DMS53 treated with DMSO at 0.1 percent for 48 hours (cell line): ENCODE data around the gene VDAC1.
A peak's percentile ranks its signal among the peaks of the same experiment; 100 is the strongest.
"Not testable (repeated sequence)": the region's sequence is repeated elsewhere in the genome, so short reads cannot be mapped to it uniquely, and the experiment has no call there.

Experiments used
- DNase-seq: peaks from one replicate; lab custom pipeline; 2025; ENCODE audit not compliant: unreplicated experiment; lab: John Stamatoyannopoulos, UW

Gene VDAC1

DNA sequence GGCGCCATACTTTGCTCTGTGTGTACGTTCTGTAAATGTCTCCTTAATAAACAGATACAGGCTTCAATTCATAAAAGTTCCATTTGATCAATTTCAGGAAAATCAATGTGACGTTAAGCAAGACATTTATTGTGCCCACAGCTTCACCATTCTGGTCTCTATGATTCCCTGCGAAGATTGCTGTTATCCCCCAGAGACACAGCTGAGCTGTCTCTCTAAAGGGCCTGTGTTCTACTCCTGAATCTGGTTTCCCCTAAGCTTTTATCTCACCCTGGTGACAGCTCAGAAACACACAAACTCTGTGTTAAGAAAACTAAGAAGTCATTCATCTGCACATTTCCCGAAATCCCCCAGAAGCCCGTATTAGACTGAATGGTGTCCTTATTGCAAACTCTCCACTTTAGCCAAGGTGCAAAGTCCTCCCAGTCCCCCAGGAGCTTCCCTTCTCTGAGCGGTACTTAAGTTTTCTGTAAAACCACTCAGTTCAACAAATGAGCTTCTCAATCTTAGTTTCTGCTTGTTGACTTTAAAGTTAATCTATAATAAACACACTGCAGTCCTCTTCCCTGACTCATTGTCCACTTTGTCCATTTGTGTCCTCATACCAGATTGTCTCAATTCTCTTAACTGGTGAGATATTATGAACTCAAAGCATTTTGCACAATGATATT, 35.0 kb downstream of the VDAC1 start:
- DNase-seq = peak; percentile 36

DNA sequence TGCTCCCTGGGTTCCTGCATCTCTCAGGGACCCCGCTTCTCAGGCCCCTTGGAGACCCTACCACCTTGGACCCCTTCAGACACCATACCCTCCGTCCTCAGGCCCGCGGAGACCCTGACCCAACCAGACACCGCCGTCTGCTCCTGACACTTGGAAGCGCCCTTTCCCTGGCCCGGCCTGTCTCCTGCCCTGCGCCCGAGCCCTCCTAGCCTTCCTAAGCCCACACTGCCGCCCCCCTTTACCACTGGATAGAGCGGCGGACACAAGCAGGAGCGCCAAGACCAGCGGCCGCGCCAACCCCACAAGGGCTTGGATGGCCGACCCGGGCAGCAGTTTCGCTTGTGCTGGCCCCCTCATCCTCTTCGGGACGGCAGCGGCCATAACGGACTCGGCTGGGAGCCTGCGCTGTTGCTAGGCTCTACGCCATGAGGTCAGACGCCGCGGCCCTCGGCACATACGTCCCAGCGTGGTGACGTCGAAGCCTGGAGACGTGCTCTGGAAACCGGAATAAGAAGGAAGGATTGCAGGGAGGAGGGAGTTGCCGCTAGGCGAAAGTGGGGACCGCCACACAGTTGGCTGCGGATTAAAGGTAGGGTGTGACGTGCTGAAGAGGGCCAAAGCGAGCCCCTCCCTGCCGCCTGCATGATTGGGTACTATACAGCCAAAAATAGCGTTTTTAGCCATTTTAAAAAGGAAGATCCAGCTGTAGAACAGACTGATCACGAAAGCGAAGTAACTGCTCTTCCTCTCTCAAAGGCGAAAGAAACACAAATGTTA, 36.4 kb downstream of the VDAC1 start, which contains the start of gene C5orf15:
Gene C5orf15 (minus strand): TSS at position 422 of the 777 bp plus-strand sequence. CDS start 41 bp downstream, at position 381.
- DNase-seq = peak; percentile 91

DNA sequence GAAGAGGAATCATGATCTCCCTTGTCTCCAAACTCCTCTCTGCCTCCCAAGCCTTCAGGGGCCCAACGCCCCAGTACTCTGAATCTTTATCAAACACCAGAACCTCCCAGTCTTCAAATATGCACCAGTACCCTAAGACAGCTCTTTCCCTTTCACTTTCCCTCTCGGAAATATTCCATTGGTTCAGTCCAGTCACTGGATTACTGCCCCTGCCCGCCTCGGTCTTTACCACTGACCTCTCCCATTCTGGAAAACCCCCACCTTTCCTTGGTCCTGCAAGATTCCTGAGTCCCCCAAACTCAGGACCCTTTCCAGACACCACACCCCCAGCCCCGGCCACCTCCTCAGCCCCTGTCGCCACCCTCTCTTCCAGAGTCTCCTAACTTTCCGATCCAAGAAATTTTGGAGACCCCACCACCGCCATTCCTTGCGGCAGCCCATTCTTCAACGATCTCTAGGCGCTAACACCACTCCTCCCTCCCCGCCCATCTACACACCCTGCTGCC, 37.0 kb downstream of the VDAC1 start:
- DNase-seq = no peak

DNA sequence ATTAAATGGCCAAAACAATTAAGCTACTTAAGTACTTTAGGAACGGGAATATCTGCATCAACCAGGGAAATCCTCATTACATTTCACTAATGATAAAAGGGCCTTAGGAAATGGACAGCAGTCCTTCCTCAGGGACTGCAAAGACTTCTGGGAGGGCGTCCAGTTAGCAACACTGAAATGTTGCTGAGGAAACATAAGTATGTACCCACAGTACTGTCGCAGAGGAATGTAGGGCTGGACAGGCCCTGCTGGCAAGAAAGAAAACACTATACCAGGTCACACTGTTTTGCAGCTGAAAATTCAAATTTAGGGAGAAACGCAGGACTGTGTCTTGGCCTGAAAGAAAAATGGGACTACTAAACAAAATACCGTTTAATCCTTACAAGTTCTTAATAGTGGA, 37.7 kb downstream of the VDAC1 start:
- DNase-seq = no peak

DNA sequence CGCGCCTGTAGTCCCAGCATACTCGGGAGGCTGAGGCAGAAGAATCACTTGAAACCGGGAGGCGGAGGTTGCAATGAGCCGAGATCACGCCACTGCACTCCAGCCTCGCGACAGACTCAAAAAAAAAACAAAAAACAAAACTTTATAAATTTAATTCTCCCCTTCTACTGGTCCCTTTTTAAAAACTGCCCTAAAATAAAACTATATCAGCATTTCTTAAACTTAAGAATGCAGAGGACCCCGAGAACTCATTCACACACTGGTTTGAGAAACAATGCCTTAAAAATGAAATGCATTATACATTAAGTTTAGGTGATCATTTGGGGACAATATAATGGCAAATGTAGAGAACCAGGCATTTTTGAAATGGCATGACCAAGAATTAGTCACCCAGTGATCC, 38.7 kb downstream of the VDAC1 start:
- DNase-seq = no peak

DNA sequence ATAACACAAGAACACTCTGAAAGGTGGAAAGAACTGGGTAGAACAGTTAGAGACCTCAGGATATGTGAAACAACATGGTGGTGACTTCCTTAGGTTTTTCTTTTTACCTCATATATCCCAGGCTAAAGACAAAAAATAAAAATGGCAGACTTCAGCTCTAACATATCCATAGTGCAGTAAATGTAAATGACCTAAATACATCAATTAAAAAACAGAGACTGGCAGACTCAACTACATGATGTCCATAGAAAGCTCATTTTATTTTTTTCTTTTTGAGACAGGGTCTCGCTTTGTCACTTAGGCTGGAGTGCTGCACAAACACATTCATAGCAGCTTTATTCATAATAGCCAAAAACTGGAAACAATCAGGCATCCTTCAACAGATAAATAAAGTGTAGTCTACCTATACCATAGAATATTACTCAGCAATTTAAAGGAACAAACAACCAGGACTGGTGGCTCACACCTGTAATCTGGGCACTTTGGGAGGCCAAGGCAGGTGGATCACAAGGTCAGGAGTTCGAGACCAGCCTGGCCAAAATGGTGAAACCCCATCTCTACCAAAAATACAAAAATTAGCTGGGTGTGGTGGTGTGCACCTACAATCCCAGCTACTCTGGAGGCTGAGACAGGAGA, 41.2 kb downstream of the VDAC1 start:
- DNase-seq = no peak

DNA sequence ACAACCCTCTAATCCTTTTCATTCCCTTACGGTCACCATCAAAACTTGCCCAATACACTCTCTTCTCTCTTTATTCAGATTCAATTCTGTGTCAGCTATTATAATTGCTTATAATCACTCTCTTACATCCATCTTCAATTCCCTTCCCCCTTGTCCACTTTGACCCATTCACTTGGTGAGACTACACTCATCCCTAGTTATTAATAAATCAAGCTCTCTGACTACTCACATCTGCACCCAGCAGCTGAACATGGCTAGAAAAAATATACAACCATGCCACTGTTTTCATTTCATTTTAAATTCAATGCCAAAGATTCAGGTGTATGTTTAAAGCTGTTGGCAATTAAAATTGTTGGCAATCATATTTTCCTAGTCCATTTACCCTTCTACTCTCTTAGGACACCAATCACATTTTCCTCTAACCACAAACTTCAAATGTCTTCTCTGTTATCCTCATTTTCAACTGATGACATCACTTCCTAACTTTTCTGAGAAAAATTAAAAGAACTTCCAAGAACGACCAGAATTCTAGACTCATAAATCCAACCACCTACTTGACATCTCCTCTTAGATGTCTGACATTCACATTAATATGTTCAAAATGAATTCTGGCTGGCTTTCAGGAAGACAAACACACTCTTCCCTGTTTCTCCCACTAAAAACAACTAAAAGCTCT, 41.8 kb downstream of the VDAC1 start:
- DNase-seq = no peak

DNA sequence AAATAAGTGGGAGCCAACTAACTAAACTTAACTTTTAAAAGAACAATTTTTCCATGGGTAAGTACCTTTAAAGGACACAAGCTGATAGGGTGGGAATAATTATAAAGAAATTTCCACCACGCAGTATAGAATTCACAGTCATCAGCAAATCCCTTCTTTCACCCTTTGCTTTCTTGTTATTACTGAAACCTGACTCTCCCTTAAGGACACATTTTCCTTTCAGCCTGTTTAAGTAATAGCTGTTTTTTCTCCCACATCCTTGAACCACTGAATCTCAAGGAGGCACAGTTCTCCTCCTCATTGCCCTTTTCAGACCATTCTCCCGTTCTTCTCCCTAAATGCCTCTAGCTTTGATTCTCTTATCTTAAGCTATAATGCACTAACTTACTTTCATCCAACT, 42.6 kb downstream of the VDAC1 start:
- DNase-seq = no peak

DNA sequence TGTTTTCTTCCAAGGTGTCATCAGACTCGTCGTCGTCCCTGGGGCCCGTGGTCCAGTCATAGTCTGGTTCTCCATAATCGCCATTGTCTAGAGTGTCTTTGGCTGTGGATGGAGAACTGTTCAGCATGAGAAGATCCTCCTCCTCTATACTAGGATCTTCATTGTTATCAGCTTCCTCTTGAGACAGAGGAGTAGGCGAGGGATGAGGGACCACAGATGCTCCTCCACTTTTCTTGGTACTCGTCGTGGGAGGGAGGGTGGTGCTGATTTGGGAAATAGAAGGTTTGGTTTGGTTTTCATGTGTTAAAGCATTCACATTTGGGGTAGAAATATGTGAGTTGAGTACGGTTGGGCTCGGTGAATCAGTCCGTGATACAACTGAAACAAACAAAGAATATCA, 45.1 kb downstream of the VDAC1 start:
- DNase-seq = no peak

DNA sequence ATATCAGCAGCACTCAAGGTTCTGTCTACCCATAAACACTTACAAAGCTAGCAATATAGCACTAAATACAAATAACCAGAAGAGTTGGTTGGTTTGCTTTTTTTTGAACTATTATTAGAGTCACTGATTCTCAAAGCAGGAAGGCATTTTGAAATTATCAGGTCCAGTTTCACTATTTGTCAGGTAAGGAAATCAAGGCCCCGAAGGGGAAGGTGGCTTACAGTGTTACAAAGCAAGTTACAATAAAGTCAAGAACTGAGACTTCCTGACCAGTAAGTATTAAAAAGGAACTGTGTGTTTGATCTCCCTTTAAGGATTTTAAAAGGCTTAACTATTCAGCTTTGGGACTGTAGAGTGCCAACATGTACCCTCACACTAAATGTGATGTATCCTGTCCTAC, 47.2 kb downstream of the VDAC1 start:
- no peak for DNase-seq

DNA sequence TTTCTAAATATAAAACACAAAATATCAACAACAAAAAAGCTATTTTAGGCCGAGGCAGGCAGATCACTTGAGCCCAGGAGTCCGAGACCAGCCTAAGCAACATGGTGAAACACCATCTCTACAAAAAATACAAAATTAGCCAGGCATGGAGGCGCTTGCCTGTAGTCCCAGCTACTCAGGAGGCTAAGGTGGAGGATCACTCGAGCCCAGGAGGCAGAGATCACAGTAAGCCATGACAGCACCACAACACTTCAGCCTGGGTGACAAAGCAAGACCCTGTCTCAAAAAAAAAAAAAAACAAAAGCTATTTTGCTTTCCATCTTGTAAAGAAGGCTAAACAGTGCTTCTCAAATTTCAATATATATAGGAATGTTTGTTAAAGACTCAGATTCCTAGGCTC, 47.7 kb downstream of the VDAC1 start:
- DNase-seq = no peak

DNA sequence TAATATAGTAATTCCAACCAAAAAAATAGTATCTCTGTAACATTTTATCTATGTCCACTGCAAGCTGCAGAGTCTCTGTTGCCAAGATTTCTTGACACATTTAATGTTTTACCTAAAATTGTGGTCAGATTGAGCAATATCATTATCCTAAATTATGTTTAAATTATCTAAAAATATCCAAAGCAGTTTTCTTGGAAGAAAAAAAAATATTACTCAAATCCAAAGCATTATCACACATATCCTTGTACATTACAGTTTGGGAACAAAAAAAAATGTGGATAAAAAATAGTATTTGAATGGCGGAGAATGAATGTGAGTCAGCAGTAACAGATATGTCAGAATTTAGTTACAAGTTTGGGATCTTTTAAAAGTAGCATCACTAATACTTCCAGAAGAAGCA, 48.6 kb downstream of the VDAC1 start:
- DNase-seq = not testable (repeated sequence)

DNA sequence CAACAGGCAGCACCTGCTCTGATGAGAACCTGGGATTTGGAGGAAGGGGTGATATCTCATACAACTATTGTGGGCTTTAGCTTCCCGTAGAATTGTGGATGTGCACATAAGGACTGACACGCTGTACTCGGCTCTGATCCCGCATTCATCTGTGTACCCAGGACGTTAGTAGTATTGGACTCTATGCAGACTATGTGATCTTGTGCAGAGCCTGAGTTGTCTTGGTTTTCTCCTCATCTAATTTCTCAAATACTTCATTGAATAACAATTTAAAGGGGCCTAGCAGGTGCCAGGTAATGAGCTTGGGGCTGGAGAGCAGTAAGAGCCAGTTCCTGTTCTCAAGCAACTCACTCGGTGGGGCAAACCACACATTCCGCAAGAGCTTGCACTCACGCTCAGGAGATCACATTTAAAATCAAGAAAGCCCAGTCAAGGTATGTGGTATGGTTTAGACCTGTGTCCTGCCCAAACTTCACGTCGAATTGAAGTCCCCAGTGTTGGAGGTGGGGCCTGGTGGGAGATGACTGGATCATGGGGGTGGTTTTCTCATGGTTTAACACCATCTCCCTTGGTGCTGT, 51.1 kb downstream of the VDAC1 start:
- no peak for DNase-seq

DNA sequence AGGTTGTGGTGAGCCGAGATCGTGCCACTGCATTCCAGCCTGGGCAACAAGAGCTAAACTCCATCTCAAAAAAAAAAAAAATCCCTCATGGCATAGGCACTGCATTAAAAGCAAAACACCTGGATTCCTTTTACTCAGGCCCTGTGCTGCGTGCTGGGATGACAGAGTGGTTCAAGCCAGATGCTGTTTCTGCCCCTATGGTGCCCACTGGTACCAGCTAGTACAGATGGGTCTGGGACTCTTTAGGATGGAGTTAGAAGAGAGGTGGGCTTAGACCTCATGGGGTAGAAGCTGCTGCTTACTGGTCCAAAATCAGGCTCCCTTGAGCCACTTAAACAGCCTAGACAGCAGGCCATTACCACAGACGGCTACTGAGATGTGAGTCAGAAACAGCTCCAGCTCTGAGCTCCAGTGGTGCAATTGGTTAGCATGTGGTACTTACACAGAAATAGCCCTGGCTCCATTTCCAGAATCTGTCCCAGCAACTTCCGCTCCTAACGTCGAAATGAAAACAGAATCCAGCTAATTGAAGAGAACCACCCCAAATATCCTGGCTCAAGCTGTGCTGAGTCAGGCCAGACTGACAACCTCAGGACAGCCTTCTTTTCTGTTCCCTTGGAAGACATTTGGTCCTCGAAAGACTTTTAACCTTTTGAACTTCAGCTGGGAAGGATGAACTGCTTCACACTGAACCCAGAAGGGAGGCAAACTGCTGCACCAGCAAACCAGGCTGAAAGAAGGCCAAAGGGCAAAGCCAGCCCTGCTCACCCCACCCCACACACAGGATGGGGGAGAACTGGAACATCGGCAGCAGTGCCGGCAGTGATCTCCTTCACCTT, 51.8 kb downstream of the VDAC1 start:
- DNase-seq = no peak

DNA sequence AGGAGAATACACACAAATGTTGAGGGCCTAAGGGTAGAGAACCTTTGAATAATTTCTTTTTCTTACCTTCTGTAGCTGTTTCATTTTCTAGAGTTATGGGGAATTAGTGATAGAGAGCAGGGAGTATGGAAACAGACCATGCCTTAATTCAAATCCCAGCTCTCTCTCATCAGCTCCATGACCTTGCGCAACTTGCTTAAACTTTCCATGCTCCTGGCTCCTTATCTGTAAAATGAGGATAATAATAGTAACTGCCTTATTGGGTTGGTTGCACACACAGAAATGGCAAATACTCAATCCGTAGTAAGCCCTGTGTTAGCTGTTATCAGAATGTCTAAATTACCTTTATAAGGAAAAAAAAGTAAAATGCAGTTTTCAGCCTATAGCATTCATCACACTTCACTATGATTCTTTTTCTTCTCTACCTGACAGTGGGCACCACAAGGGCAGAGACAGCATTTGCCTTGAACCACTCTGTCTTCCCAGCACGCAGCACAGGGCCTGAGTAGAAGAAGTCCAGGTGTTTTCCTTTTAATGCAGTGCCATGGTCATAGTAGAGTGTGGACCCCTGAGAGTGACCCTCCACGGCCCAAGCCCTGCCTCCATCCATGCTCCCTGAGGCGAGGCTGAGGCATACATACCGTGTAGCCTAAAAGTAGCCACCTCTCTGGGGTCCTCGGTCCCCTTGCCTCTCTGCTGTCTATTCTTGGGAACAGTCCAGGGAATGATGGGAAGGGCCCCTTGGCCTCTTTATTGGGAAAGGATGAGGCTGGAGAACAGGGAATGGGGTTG, 53.8 kb downstream of the VDAC1 start:
- DNase-seq = no peak

DNA sequence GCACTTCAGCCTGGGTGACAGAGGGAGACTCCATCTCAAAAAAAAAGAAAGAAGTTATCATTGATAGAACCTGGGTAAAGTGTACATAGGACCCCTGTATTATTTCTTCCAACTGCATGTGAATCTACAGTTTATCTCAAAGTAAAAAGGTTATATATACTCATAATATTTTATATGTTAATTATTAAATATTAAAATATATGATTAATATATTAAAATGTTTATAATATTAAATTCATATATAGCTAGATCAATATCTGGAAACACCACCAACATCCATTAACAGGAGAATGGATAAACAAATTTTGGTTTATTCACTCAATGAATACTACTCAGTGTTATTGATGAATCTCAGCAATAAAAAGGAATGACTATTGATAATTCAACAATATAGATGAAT, 56.1 kb downstream of the VDAC1 start:
- no peak for DNase-seq

DNA sequence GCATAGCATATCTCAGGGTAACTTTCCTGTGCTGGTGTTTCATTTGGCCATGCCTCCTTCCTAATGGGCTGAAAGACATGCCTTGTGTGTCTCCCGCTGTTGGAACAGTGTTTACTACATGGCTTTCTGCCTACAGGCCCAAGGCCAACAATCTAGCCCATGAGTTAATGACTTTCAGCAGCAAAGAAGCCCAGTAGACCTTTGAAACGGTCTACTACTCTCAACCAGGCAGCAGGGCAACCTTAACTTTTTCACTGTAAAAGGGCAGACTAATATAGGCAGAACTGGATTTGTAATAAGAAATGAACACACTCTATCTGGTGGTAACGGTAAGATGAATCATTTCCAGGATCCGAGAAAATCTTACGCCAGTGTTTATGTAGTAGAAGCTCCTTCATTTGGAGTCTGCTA, 57.3 kb downstream of the VDAC1 start:
- no peak for DNase-seq

DNA sequence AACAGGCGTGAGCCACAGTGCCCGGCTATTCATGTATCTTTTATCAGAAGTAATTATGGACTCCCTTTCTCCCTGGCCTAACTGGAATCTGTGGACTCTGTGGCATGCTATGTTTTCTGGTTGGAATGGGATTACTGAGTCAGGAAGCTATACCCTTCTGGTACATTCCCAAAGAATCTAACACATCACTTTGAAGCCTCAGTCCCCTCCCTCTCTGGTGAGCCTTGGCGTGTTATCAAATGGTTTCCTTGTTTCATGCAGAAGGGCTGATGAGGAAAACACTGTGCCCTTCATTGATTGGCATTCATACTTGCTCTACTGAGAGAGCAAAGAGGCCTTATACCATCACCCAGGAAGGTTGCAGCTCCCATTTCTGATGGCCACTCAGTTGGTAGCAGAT, 59.2 kb downstream of the VDAC1 start:
- DNase-seq = no peak
